A204.1 (cell line): ENCODE results near the gene USP40.

Experiments
- FAIRE-seq: peaks from 2 replicates; lab custom pipeline; 2012; peaks lifted over from hg19 to GRCh38; lab: Jason Lieb, UNC

USP40 gene

GRCh38 chr2:233443511-233444183 lies 122.9 kb downstream of the USP40 start:
- peak; percentile 39 for FAIRE-seq

GRCh38 chr2:233442028-233442310 lies 124.6 kb downstream of the USP40 start:
- FAIRE-seq = no peak

- FAIRE-seq = no peak
Measured at GRCh38 chr2:233441161-233442027, 125.2 kb downstream of the USP40 start.

GRCh38 chr2:233440714-233441113 lies 125.9 kb downstream of the USP40 start:
- no peak for FAIRE-seq

GRCh38 chr2:233440314-233440713 lies 126.3 kb downstream of the USP40 start:
- no peak for FAIRE-seq

GRCh38 chr2:233439191-233439590 lies 127.4 kb downstream of the USP40 start:
- FAIRE-seq = no peak

GRCh38 chr2:233438573-233439147 lies 127.9 kb downstream of the USP40 start:
- FAIRE-seq = no peak

- no peak for FAIRE-seq
Measured at GRCh38 chr2:233437439-233437955, 129.1 kb downstream of the USP40 start.

- no peak for FAIRE-seq
Measured at GRCh38 chr2:233436691-233437438, 129.7 kb downstream of the USP40 start.

- no peak for FAIRE-seq
Measured at GRCh38 chr2:233436191-233436581, 130.4 kb downstream of the USP40 start.

GRCh38 chr2:233435436-233436190 lies 131.0 kb downstream of the USP40 start:
- FAIRE-seq = no peak

- no peak for FAIRE-seq
Measured at GRCh38 chr2:233434666-233435330, 131.8 kb downstream of the USP40 start.

GRCh38 chr2:233433794-233434193 lies 132.8 kb downstream of the USP40 start:
- FAIRE-seq = no peak

- FAIRE-seq = no peak
Measured at GRCh38 chr2:233433029-233433428, 133.6 kb downstream of the USP40 start.

GRCh38 chr2:233430651-233431050 lies 135.9 kb downstream of the USP40 start:
- FAIRE-seq = no peak

- no peak for FAIRE-seq
Measured at GRCh38 chr2:233430081-233430480, 136.5 kb downstream of the USP40 start.

GRCh38 chr2:233429175-233429897 lies 137.2 kb downstream of the USP40 start:
- FAIRE-seq = no peak

- no peak for FAIRE-seq
Measured at GRCh38 chr2:233428438-233428837, 138.1 kb downstream of the USP40 start.

- FAIRE-seq = no peak
Measured at GRCh38 chr2:233428008-233428407, 138.6 kb downstream of the USP40 start.

- FAIRE-seq = no peak
Measured at GRCh38 chr2:233426619-233427342, 139.8 kb downstream of the USP40 start.
